HG03520 (cell line): ENCODE measurements around the gene HLA-DQB1.
"Not testable (repeated sequence)": the region's sequence is repeated elsewhere in the genome, so short reads cannot be mapped to it uniquely, and the experiment has no call there.

Experiments used
- ATAC-seq: cut with Tn5 transposase; IDR thresholded peaks from one replicate; pipeline ENCODE4 v1.9.1; 2021; ENCODE audit warnings: mild to moderate bottlenecking, moderate library complexity; ENCODE audit not compliant: unreplicated experiment

HLA-DQB1 gene

GRCh38 chr6:32664354-32664753 lies 2.1 kb downstream of the HLA-DQB1 start:
- ATAC-seq = no peak

- no peak for ATAC-seq
Measured at GRCh38 chr6:32662836-32663235, 3.6 kb downstream of the HLA-DQB1 start.

- no peak for ATAC-seq
Measured at GRCh38 chr6:32662099-32662498, 4.4 kb downstream of the HLA-DQB1 start.

GRCh38 chr6:32659856-32660595 lies 6.4 kb downstream of the HLA-DQB1 start:
- ATAC-seq = no peak

- no peak for ATAC-seq
Measured at GRCh38 chr6:32658268-32658897, 8.1 kb downstream of the HLA-DQB1 start.

- not testable (repeated sequence) for ATAC-seq
Measured at GRCh38 chr6:32657819-32658218, 8.6 kb downstream of the HLA-DQB1 start.

GRCh38 chr6:32657329-32657728 lies 9.1 kb downstream of the HLA-DQB1 start:
- ATAC-seq = not testable (repeated sequence)

GRCh38 chr6:32655203-32655710 lies 11.2 kb downstream of the HLA-DQB1 start:
- no peak for ATAC-seq

- no peak for ATAC-seq
Measured at GRCh38 chr6:32645047-32645703, 21.3 kb downstream of the HLA-DQB1 start.

- no peak for ATAC-seq
Measured at GRCh38 chr6:32643904-32644303, 22.6 kb downstream of the HLA-DQB1 start.

- no peak for ATAC-seq
Measured at GRCh38 chr6:32642720-32643106, 23.7 kb downstream of the HLA-DQB1 start.

GRCh38 chr6:32641785-32642719 lies 24.4 kb downstream of the HLA-DQB1 start:
- not testable (repeated sequence) for ATAC-seq

GRCh38 chr6:32641122-32641521 lies 25.3 kb downstream of the HLA-DQB1 start:
- no peak for ATAC-seq

- ATAC-seq = no peak
Measured at GRCh38 chr6:32639440-32640394, 26.7 kb downstream of the HLA-DQB1 start.

GRCh38 chr6:32638532-32639219 lies 27.8 kb downstream of the HLA-DQB1 start:
- no peak for ATAC-seq

GRCh38 chr6:32637883-32638282 lies 28.6 kb downstream of the HLA-DQB1 start:
- ATAC-seq = no peak

GRCh38 chr6:32637219-32637880 lies 29.1 kb downstream of the HLA-DQB1 start, which contains the start of gene HLA-DQA1:
Gene HLA-DQA1, plus strand, starts transcription at chr6:32637406. Its CDS starts 53 bp downstream, at chr6:32637459.
- ATAC-seq = peak; percentile 49

- no peak for ATAC-seq
Measured at GRCh38 chr6:32635526-32636123, 30.8 kb downstream of the HLA-DQB1 start.
